HepG2 (cell line): Measurements from ENCODE around the gene TFEB. TPM values are rescaled to one million over a fixed set of nuclear protein-coding genes. Genes with fewer than 3 reads are reported as not detected.

Experiments used
- ATAC-seq: fragments of 200-7000 bp; cut with Tn5 transposase; 3 replicates; pipeline ENCODE4 v1.9.1; 2020; ENCODE audit warnings: mild to moderate bottlenecking, moderate library complexity
- BruUV-seq: library from RNA; stranded (reverse); fragments of 400-500 nt; replicated peaks from 2 replicates; lab custom pipeline; 2021; lab: Mats Ljungman, UMichigan
- CTCF ChIA-PET: fragments of 300-600 bp; formaldehyde crosslinking; extraction: SDS; loops from one replicate; lab custom pipeline; 2021; ENCODE audit warnings: low total read pairs, inconsistent platforms, low intra/inter-chr PET ratio; lab: Yijun Ruan, JAX
- POLR2A ChIA-PET: fragments of 350-600 bp; sonication (Branson Sonifier 250); formaldehyde crosslinking; loops from one replicate; lab custom pipeline; 2020; ENCODE audit warnings: antibody characterized with exemption, inconsistent platforms; lab: Yijun Ruan, JAX
- DNase-seq: peaks from one replicate; pipeline ENCODE4 v3.0.0-alpha.2; 2015; ENCODE audit warnings: low spot score
- FAIRE-seq: peaks from 3 replicates; lab custom pipeline; 2011; peaks lifted over from hg19 to GRCh38; lab: Jason Lieb, UNC
- H2AFZ ChIP-seq: one replicate; pipeline ENCODE4 v1.6.1; 2011; ENCODE audit warnings: low read length, inconsistent platforms
- H3K27ac ChIP-seq: fragments of 300-600 bp; 3 replicates; pipeline ENCODE4 v1.8.0; 2011; ENCODE audit warnings: mixed run types, mild to moderate bottlenecking, mixed read lengths, low read length, inconsistent platforms; ENCODE audit not compliant: insufficient read depth; ENCODE audit errors: extremely low read length
- H3K27me3 ChIP-seq, 2 experiments: fragments of 200-600 bp in 1 of 2; 2 replicates in 1 of 2; 3 replicates in 1 of 2; pipeline versions ENCODE4 v1.6.0 to v1.8.0; 2011; ENCODE audit warnings: low read length in 2 of 2, mild to moderate bottlenecking in 2 of 2, moderate library complexity in 2 of 2, inconsistent platforms in 1 of 2; ENCODE audit not compliant: insufficient read depth in 2 of 2, control insufficient read depth in 1 of 2
- H3K36me3 ChIP-seq, 2 experiments: fragments of 200-600 bp in 1 of 2; replicated peaks in 1 of 2; 2 replicates in 1 of 2; 3 replicates in 1 of 2; pipeline versions ENCODE4 v1.5.1 to v1.8.0; 2011; ENCODE audit warnings: low read length in 2 of 2, inconsistent platforms in 1 of 2; ENCODE audit not compliant: insufficient read depth in 2 of 2, control insufficient read depth in 1 of 2
- H3K4me1 ChIP-seq: 2 replicates; pipeline ENCODE4 v1.5.1; 2012; ENCODE audit warnings: low read length, inconsistent platforms; ENCODE audit not compliant: insufficient read depth
- H3K4me2 ChIP-seq: 2 replicates; pipeline ENCODE4 v1.6.0; 2011; ENCODE audit warnings: low read depth, low read length, inconsistent platforms
- H3K4me3 ChIP-seq, 3 experiments: fragments of 200-600 bp in 1 of 3; sonication (generic), shearing (Covaris generic) in 1 of 3; replicated peaks in 1 of 3; 2 replicates each; pipeline ENCODE4 v1.5.1; 2011 to 2016; ENCODE audit warnings: low read length in 3 of 3, inconsistent platforms in 2 of 3, low read depth in 2 of 3, mild to moderate bottlenecking in 2 of 3, control low read depth in 1 of 3, mixed read lengths in 1 of 3; ENCODE audit not compliant: insufficient read depth in 1 of 3
- H3K79me2 ChIP-seq: one replicate; pipeline ENCODE4 v1.6.1; 2011; ENCODE audit warnings: low read length, inconsistent platforms; ENCODE audit not compliant: insufficient read depth
- H3K9ac ChIP-seq: 2 replicates; pipeline ENCODE4 v1.6.0; 2011; ENCODE audit warnings: mild to moderate bottlenecking, low read depth, low read length, inconsistent platforms; ENCODE audit not compliant: insufficient read depth
- H3K9me3 ChIP-seq: 2 replicates; pipeline ENCODE4 v1.5.1; 2012; ENCODE audit warnings: mild to moderate bottlenecking, low read length
- H4K20me1 ChIP-seq: 2 replicates; pipeline ENCODE4 v1.6.0; 2011; ENCODE audit warnings: inconsistent platforms, mild to moderate bottlenecking, low read length, moderate library complexity; ENCODE audit not compliant: insufficient read depth
- AGO2 ChIP-seq: fragments of 200-400 bp; formaldehyde crosslinking; optimal IDR thresholded peaks from 2 replicates; pipeline ENCODE3; 2017; ENCODE audit warnings: mild to moderate bottlenecking, low read depth, low read length, moderate library complexity
- CREM ChIP-seq, 2 experiments: sonication (generic) in 1 of 2; formaldehyde crosslinking in 1 of 2; IDR thresholded peaks; 2 replicates each; pipeline versions ENCODE4 v1.4.0 to v1.6.1; 2016 to 2020; ENCODE audit warnings: antibody characterized with exemption in 1 of 2, mild to moderate bottlenecking in 1 of 2, missing genetic modification reagents in 1 of 2
- HMG20A ChIP-seq: IDR thresholded peaks from 2 replicates; pipeline ENCODE4 v1.6.1; 2016; ENCODE audit warnings: borderline replicate concordance
- HOXA7 ChIP-seq: sonication (generic); formaldehyde crosslinking; IDR thresholded peaks from 2 replicates; pipeline ENCODE4 v1.8.1; 2022; ENCODE audit warnings: mild to moderate bottlenecking, missing genetic modification reagents, moderate library complexity
- NR2F2 ChIP-seq: IDR thresholded peaks from 2 replicates; pipeline ENCODE4 v1.6.1; 2012; ENCODE audit warnings: low read depth, inconsistent platforms, borderline replicate concordance
- PHF5A ChIP-seq: IDR thresholded peaks from one replicate; pipeline ENCODE4 v1.6.1; 2018; ENCODE audit warnings: low read depth, missing genetic modification reagents; ENCODE audit not compliant: unreplicated experiment
- POGZ ChIP-seq: sonication (generic); formaldehyde crosslinking; IDR thresholded peaks from 2 replicates; pipeline ENCODE4 v1.4.0; 2020; ENCODE audit warnings: mild to moderate bottlenecking, missing genetic modification reagents
- ZNF33B ChIP-seq: sonication (generic); formaldehyde crosslinking; IDR thresholded peaks from 2 replicates; pipeline ENCODE4 v1.5.1; 2020; ENCODE audit warnings: mild to moderate bottlenecking, missing genetic modification reagents
- ZNF431 ChIP-seq: sonication (generic); formaldehyde crosslinking; IDR thresholded peaks from 2 replicates; pipeline ENCODE4 v1.9.0; 2022; ENCODE audit warnings: missing genetic modification reagents, low read depth, mild to moderate bottlenecking, borderline replicate concordance
- ZNF563 ChIP-seq: sonication (generic); formaldehyde crosslinking; IDR thresholded peaks from 2 replicates; pipeline ENCODE4 v1.8.0; 2022; ENCODE audit warnings: mild to moderate bottlenecking, moderate library complexity, missing genetic modification reagents
- ZNF605 ChIP-seq: sonication (generic); formaldehyde crosslinking; IDR thresholded peaks from 2 replicates; pipeline ENCODE4 v1.8.0; 2022; ENCODE audit warnings: mild to moderate bottlenecking, missing genetic modification reagents
- WGBS: methylation state at CpG from one replicate; pipeline ENCODE4 v1.1.6; 2017; ENCODE audit warnings: low lambda C conversion rate; 5-methylcytosine and 5-hydroxymethylcytosine counted together
- in situ Hi-C: cut with HindIII; loops from 2 replicates; pipeline ENCODE4 v1.10.0; 2017; ENCODE audit warnings: low pct_unique_long_range_greater_than_20kb; ENCODE audit not compliant: extremely low pct_ligation_motif_present
- intact Hi-C: fragments of 100-400 bp; cut with micrococcal nuclease; formaldehyde crosslinking; loops from one replicate; pipeline ENCODE4 v1.10.0; 2022; ENCODE audit not compliant: unreplicated experiment
- polyA plus RNA-seq, 8 experiments: library from polyadenylated mRNA; depleted of rRNA in 3 of 8; stranded (reverse) in 7 of 8; unstranded in 1 of 8; fragments of >200 nt; fragmentation: Illumina TruSeq in 4 of 8; extraction: Trizol in 4 of 8; gene quantifications; 2 replicates each; pipeline versions ENCODE4 v1.2.1 to v1.2.3, GENCODE V29; 2011 to 2016; ENCODE audit warnings: low read depth in 4 of 8, missing spikeins in 1 of 8, mixed read lengths in 1 of 8; ENCODE audit not compliant: insufficient read depth in 1 of 8
- total RNA-seq, 5 experiments: library from RNA; depleted of rRNA; stranded (reverse); fragments of >200 nt; fragmentation: Illumina TruSeq; extraction: Trizol; gene quantifications; 2 replicates each; pipeline ENCODE4 v1.2.3, GENCODE V29; 2016; ENCODE audit warnings: low read depth in 1 of 5
- TF ChIP-seq, protein P1 (sequence below): sonication (generic); formaldehyde crosslinking; IDR thresholded peaks from 2 replicates; pipeline ENCODE4 v1.8.1; 2023; ENCODE audit warnings: mild to moderate bottlenecking, inconsistent platforms, moderate library complexity, missing genetic modification reagents, borderline replicate concordance
- TF ChIP-seq, protein P2 (sequence below): sonication (generic); formaldehyde crosslinking; IDR thresholded peaks from 2 replicates; pipeline ENCODE4 v1.9.0; 2022; ENCODE audit warnings: low read depth, missing genetic modification reagents

Gene TFEB
- total and polyA plus RNA-seq, 2 of the 13 experiments (the other 11 are each of a cell fraction or from before 2014, with no cell fraction given), result 13.3 to 18.7 TPM

DNA sequence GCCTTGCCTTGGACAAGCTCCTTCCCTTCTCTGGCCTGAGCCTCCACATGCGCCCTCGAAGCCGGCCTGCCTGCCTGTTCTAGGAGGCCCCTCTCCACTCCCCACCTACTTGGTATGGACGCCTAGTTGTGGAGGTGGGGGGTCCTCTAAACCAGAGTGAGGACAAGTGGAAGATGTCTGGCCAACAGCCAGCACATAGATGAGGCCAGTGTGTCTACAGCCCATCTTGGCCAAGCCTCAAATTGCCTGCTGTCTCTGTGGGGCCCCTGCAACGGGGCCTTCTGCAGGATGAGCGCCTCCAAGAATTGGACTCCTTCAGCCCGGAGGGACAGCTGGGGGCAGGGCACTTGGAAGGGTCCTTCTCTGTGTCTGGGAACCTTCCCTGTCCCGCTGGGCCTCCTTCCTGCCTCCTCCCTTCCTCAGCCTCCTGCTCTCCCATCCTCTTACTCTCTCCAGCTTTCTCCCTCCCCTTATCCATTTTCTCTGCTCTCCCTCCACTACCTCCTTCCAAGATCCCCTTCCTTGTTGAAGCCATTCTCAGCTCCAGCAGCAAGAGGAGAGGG lies 95.5 kb downstream of the TFEB start:
- in situ Hi-C loops (no loop called here), intact Hi-C loops (no loop called here)
- Histone ChIP-seq H3K27ac (no peak overlapping the region), H3K9ac (no peak overlapping the region), H4K20me1 (no peaks in the 10 kb centered on the region), H3K4me1 (peaks cover 46% of the 10 kb centered on the region), H3K36me3 (no peaks in the 10 kb centered on the region), H3K9me3 (no peaks in the 10 kb centered on the region), H3K4me2 (no peak overlapping the region), H3K27me3 (peaks cover 10 to 88% of the 10 kb centered on the region in 2 experiments), H2AFZ (no peak overlapping the region), H3K4me3 (no peak overlapping the region), H3K79me2 (no peaks in the 10 kb centered on the region)
- TF ChIP-seq ZNF431 (CRISPR knock-in tag), result no peak
- TF ChIP-seq POGZ (CRISPR knock-in tag), result no peak
- no peak for TF ChIP-seq AGO2
- no peak for TF ChIP-seq ZNF605 (CRISPR knock-in tag)
- no peak for TF ChIP-seq ZNF33B (CRISPR knock-in tag)
- TF ChIP-seq, protein P1, sequence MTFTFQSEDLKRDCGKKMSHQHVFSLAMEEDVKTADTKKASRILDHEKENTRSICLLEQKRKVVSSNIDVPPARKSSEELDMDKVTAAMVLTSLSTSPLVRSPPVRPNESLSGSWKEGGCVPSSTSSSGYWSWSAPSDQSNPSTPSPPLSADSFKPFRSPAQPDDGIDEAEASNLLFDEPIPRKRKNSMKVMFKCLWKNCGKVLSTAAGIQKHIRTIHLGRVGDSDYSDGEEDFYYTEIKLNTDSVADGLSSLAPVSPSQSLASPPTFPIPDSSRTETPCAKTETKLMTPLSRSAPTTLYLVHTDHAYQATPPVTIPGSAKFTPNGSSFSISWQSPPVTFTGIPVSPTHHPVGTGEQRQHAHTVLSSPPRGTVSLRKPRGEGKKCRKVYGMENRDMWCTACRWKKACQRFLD (CRISPR knock-in tag), result no peak
- TF ChIP-seq HOXA7 (CRISPR knock-in tag), result no peak
- TF ChIP-seq CREM (IDR thresholded peaks at IDR 0.05), result no peak
- no peak for TF ChIP-seq CREM (CRISPR knock-in tag; IDR thresholded peaks at IDR 0.05)
- no peak for TF ChIP-seq ZNF563
- no peak for TF ChIP-seq HMG20A (CRISPR knock-in tag)
- no peak for TF ChIP-seq NR2F2
- no peak for TF ChIP-seq PHF5A (CRISPR knock-in tag)
- TF ChIP-seq, protein P2, sequence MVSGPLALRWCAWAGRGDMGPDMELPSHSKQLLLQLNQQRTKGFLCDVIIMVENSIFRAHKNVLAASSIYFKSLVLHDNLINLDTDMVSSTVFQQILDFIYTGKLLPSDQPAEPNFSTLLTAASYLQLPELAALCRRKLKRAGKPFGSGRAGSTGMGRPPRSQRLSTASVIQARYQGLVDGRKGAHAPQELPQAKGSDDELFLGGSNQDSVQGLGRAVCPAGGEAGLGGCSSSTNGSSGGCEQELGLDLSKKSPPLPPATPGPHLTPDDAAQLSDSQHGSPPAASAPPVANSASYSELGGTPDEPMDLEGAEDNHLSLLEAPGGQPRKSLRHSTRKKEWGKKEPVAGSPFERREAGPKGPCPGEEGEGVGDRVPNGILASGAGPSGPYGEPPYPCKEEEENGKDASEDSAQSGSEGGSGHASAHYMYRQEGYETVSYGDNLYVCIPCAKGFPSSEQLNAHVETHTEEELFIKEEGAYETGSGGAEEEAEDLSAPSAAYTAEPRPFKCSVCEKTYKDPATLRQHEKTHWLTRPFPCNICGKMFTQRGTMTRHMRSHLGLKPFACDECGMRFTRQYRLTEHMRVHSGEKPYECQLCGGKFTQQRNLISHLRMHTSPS, result no peak
- 49% methylated on average over 8 of the region's 8 CpGs for WGBS
- DNase-seq (no peak), FAIRE-seq (no peak), ATAC-seq (no peak)
- ChIA-PET POLR2A (no interaction called here), CTCF (no interaction called here)
- BruUV-seq, result no TSS peak
